HepG2 (cell line): ENCODE results near the gene CTCF. TPM values are rescaled to one million over a fixed set of nuclear protein-coding genes. Genes with fewer than 3 reads are reported as not detected.

ENCODE experiments used
- CEBPB ChIP-seq: IDR thresholded peaks from 2 replicates; pipeline ENCODE4 v1.6.1; 2011; ENCODE audit warnings: low read depth, low read length, improper control_type of control experiment, borderline replicate concordance
- KMT2A ChIP-seq: sonication (generic); formaldehyde crosslinking; IDR thresholded peaks from 2 replicates; pipeline ENCODE4 v1.4.0; 2020; ENCODE audit warnings: missing genetic modification reagents
- NR3C1 ChIP-seq: sonication (generic); formaldehyde crosslinking; IDR thresholded peaks from 2 replicates; pipeline ENCODE4 v1.4.0; 2020; ENCODE audit warnings: missing genetic modification reagents
- POLR2G ChIP-seq: fragments of 200-400 bp; formaldehyde crosslinking; IDR thresholded peaks from 2 replicates; pipeline ENCODE4 v1.6.1; 2018; ENCODE audit warnings: mild to moderate bottlenecking, low read depth, low read length, moderate library complexity
- ZBTB38 ChIP-seq: sonication (generic); formaldehyde crosslinking; IDR thresholded peaks from 2 replicates; pipeline ENCODE4 v1.5.1; 2020; ENCODE audit warnings: mild to moderate bottlenecking, missing genetic modification reagents
- ZBTB7B ChIP-seq: sonication (generic); formaldehyde crosslinking; IDR thresholded peaks from 2 replicates; pipeline ENCODE4 v1.4.0; 2020; ENCODE audit warnings: missing genetic modification reagents
- ZNF563 ChIP-seq: sonication (generic); formaldehyde crosslinking; IDR thresholded peaks from 2 replicates; pipeline ENCODE4 v1.8.0; 2022; ENCODE audit warnings: mild to moderate bottlenecking, moderate library complexity, missing genetic modification reagents
- ZNF781 ChIP-seq: sonication (generic); formaldehyde crosslinking; IDR thresholded peaks from 2 replicates; pipeline ENCODE4 v1.5.1; 2020; ENCODE audit warnings: borderline replicate concordance, mild to moderate bottlenecking, missing genetic modification reagents; ENCODE audit errors: not compliant biosample characterization
- polyA plus RNA-seq, 8 experiments: library from polyadenylated mRNA; depleted of rRNA in 3 of 8; stranded (reverse) in 7 of 8; unstranded in 1 of 8; fragments of >200 nt; fragmentation: Illumina TruSeq in 4 of 8; extraction: Trizol in 4 of 8; gene quantifications; 2 replicates each; pipeline versions ENCODE4 v1.2.1 to v1.2.3, GENCODE V29; 2011 to 2016; ENCODE audit warnings: low read depth in 4 of 8, missing spikeins in 1 of 8, mixed read lengths in 1 of 8; ENCODE audit not compliant: insufficient read depth in 1 of 8
- total RNA-seq, 5 experiments: library from RNA; depleted of rRNA; stranded (reverse); fragments of >200 nt; fragmentation: Illumina TruSeq; extraction: Trizol; gene quantifications; 2 replicates each; pipeline ENCODE4 v1.2.3, GENCODE V29; 2016; ENCODE audit warnings: low read depth in 1 of 5
- TF ChIP-seq, protein P1 (sequence below): fragments of 450-650 bp; IDR thresholded peaks from 2 replicates; pipeline ENCODE4 v1.6.1; 2017; ENCODE audit warnings: mild to moderate bottlenecking
- TF ChIP-seq, protein P2 (sequence below): IDR thresholded peaks from 2 replicates; pipeline ENCODE4 v1.6.1; 2012; ENCODE audit warnings: inconsistent platforms
- TF ChIP-seq, protein P3 (sequence below): sonication (generic); formaldehyde crosslinking; IDR thresholded peaks from 2 replicates; pipeline ENCODE4 v1.5.0; 2020; ENCODE audit warnings: missing genetic modification reagents
- TF ChIP-seq, protein P4 (sequence below): sonication (generic); formaldehyde crosslinking; IDR thresholded peaks from 2 replicates; pipeline ENCODE4 v1.5.0; 2020; ENCODE audit warnings: mild to moderate bottlenecking, missing genetic modification reagents
- TF ChIP-seq, protein P5 (sequence below): IDR thresholded peaks from 2 replicates; pipeline ENCODE4 v1.6.1; 2016; ENCODE audit warnings: mild to moderate bottlenecking, missing biosample characterization, missing genetic modification reagents
- TF ChIP-seq, protein P6 (sequence below): sonication (generic); formaldehyde crosslinking; IDR thresholded peaks from 2 replicates; pipeline ENCODE4 v1.4.0; 2020; ENCODE audit warnings: missing genetic modification reagents
- TF ChIP-seq, protein P7 (sequence below): IDR thresholded peaks from 2 replicates; pipeline ENCODE4 v1.6.1; 2016; ENCODE audit warnings: missing compliant biosample characterization, missing genetic modification reagents, borderline replicate concordance

CTCF gene
- total and polyA plus RNA-seq, 2 of the 13 experiments (the other 11 are each of a cell fraction or from before 2014, with no cell fraction given), result 19.5 to 37.5 TPM

DNA sequence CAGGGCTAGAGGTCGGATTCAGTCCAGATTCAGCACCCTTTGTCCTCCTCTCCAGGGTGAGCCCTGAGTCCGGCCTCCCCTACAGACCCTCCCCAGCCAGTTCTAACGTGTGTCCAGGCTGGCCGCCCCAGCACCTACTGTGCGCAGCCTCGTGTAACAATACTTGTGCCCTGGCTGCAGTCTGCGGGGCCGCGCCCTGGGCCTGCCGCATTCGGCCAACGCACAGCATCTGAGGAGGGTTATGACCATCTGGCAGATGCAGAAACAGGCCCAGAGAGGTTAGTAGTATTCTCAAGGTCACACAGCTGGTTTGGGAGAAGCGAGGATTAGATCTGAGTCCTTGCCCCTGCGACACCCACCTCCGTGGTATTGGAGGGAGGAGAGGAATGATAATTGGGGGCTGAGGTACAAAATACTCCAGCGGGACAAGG lies 32.7 kb upstream of the CTCF start (continued):
- no peak for TF ChIP-seq ZNF781 (CRISPR knock-in tag)
- TF ChIP-seq KMT2A (CRISPR knock-in tag), result no peak
- TF ChIP-seq, protein P1, sequence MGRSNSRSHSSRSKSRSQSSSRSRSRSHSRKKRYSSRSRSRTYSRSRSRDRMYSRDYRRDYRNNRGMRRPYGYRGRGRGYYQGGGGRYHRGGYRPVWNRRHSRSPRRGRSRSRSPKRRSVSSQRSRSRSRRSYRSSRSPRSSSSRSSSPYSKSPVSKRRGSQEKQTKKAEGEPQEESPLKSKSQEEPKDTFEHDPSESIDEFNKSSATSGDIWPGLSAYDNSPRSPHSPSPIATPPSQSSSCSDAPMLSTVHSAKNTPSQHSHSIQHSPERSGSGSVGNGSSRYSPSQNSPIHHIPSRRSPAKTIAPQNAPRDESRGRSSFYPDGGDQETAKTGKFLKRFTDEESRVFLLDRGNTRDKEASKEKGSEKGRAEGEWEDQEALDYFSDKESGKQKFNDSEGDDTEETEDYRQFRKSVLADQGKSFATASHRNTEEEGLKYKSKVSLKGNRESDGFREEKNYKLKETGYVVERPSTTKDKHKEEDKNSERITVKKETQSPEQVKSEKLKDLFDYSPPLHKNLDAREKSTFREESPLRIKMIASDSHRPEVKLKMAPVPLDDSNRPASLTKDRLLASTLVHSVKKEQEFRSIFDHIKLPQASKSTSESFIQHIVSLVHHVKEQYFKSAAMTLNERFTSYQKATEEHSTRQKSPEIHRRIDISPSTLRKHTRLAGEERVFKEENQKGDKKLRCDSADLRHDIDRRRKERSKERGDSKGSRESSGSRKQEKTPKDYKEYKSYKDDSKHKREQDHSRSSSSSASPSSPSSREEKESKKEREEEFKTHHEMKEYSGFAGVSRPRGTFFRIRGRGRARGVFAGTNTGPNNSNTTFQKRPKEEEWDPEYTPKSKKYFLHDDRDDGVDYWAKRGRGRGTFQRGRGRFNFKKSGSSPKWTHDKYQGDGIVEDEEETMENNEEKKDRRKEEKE, result no peak
- no peak for TF ChIP-seq ZBTB7B (CRISPR knock-in tag)
- no peak for TF ChIP-seq ZNF563 (CRISPR knock-in tag)
- peak; percentile 7; the same call in 1 of the 2 replicates for TF ChIP-seq ZBTB38 (CRISPR knock-in tag)
- no peak for TF ChIP-seq NR3C1 (CRISPR knock-in tag)
- TF ChIP-seq, protein P2, sequence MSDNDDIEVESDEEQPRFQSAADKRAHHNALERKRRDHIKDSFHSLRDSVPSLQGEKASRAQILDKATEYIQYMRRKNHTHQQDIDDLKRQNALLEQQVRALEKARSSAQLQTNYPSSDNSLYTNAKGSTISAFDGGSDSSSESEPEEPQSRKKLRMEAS, result peak; percentile 14; the same call in 1 of the 2 replicates
- TF ChIP-seq, protein P3, sequence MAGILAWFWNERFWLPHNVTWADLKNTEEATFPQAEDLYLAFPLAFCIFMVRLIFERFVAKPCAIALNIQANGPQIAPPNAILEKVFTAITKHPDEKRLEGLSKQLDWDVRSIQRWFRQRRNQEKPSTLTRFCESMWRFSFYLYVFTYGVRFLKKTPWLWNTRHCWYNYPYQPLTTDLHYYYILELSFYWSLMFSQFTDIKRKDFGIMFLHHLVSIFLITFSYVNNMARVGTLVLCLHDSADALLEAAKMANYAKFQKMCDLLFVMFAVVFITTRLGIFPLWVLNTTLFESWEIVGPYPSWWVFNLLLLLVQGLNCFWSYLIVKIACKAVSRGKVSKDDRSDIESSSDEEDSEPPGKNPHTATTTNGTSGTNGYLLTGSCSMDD (CRISPR knock-in tag), result no peak
- TF ChIP-seq CEBPB, result no peak
- TF ChIP-seq, protein P4, sequence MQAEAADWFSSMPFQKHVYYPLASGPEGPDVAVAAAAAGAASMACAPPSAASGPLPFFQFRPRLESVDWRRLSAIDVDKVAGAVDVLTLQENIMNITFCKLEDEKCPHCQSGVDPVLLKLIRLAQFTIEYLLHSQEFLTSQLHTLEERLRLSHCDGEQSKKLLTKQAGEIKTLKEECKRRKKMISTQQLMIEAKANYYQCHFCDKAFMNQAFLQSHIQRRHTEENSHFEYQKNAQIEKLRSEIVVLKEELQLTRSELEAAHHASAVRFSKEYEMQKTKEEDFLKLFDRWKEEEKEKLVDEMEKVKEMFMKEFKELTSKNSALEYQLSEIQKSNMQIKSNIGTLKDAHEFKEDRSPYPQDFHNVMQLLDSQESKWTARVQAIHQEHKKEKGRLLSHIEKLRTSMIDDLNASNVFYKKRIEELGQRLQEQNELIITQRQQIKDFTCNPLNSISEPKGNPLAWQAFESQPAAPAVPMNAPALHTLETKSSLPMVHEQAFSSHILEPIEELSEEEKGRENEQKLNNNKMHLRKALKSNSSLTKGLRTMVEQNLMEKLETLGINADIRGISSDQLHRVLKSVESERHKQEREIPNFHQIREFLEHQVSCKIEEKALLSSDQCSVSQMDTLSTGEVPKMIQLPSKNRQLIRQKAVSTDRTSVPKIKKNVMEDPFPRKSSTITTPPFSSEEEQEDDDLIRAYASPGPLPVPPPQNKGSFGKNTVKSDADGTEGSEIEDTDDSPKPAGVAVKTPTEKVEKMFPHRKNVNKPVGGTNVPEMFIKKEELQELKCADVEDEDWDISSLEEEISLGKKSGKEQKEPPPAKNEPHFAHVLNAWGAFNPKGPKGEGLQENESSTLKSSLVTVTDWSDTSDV (CRISPR knock-in tag), result no peak
- TF ChIP-seq, protein P5, sequence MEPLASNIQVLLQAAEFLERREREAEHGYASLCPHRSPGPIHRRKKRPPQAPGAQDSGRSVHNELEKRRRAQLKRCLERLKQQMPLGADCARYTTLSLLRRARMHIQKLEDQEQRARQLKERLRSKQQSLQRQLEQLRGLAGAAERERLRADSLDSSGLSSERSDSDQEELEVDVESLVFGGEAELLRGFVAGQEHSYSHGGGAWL (CRISPR knock-in tag), result no peak
- TF ChIP-seq, protein P6, sequence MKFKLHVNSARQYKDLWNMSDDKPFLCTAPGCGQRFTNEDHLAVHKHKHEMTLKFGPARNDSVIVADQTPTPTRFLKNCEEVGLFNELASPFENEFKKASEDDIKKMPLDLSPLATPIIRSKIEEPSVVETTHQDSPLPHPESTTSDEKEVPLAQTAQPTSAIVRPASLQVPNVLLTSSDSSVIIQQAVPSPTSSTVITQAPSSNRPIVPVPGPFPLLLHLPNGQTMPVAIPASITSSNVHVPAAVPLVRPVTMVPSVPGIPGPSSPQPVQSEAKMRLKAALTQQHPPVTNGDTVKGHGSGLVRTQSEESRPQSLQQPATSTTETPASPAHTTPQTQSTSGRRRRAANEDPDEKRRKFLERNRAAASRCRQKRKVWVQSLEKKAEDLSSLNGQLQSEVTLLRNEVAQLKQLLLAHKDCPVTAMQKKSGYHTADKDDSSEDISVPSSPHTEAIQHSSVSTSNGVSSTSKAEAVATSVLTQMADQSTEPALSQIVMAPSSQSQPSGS (CRISPR knock-in tag), result no peak
- TF ChIP-seq, protein P7, sequence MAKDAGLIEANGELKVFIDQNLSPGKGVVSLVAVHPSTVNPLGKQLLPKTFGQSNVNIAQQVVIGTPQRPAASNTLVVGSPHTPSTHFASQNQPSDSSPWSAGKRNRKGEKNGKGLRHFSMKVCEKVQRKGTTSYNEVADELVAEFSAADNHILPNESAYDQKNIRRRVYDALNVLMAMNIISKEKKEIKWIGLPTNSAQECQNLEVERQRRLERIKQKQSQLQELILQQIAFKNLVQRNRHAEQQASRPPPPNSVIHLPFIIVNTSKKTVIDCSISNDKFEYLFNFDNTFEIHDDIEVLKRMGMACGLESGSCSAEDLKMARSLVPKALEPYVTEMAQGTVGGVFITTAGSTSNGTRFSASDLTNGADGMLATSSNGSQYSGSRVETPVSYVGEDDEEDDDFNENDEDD, result no peak
- TF ChIP-seq POLR2G, result no peak; the same call in 1 of the 2 replicates
